Brain microvascular endothelial cell (primary cell): ENCODE results near the gene GP1BB.

ENCODE experiments used
- DNase-seq: peaks from one replicate; pipeline ENCODE4 v3.0.0-alpha.2; 2020
- H3K27ac ChIP-seq: fragments of 250-450 bp; sonication (Bioruptor Pico); 2 replicates; pipeline ENCODE4 v1.5.1; 2020; ENCODE audit warnings: mild to moderate bottlenecking, moderate library complexity
- H3K27me3 ChIP-seq: fragments of 250-450 bp; sonication (Bioruptor Pico); replicated peaks from 2 replicates; pipeline ENCODE4 v1.5.1; 2020; ENCODE audit warnings: mild to moderate bottlenecking
- H3K36me3 ChIP-seq: fragments of 250-450 bp; sonication (Bioruptor Pico); replicated peaks from 2 replicates; pipeline ENCODE4 v1.5.1; 2020; ENCODE audit warnings: mild to moderate bottlenecking
- H3K4me3 ChIP-seq: 2 replicates; pipeline ENCODE4 v1.5.1; 2011; ENCODE audit warnings: low read depth, mild to moderate bottlenecking, control low read depth, low read length, moderate library complexity
- in situ Hi-C: cut with HindIII; loops from 2 replicates; pipeline ENCODE4 v1.10.0; 2017; ENCODE audit warnings: low sequenced_read_pairs, low pct_ligation_motif_present
- TF ChIP-seq, protein P1 (sequence below): IDR thresholded peaks from 2 replicates; pipeline ENCODE4 v1.5.1; 2011; ENCODE audit warnings: low read depth, mild to moderate bottlenecking, moderate library complexity, low read length, control low read depth, inconsistent platforms; ENCODE audit errors: missing control alignments

Gene GP1BB

DNA sequence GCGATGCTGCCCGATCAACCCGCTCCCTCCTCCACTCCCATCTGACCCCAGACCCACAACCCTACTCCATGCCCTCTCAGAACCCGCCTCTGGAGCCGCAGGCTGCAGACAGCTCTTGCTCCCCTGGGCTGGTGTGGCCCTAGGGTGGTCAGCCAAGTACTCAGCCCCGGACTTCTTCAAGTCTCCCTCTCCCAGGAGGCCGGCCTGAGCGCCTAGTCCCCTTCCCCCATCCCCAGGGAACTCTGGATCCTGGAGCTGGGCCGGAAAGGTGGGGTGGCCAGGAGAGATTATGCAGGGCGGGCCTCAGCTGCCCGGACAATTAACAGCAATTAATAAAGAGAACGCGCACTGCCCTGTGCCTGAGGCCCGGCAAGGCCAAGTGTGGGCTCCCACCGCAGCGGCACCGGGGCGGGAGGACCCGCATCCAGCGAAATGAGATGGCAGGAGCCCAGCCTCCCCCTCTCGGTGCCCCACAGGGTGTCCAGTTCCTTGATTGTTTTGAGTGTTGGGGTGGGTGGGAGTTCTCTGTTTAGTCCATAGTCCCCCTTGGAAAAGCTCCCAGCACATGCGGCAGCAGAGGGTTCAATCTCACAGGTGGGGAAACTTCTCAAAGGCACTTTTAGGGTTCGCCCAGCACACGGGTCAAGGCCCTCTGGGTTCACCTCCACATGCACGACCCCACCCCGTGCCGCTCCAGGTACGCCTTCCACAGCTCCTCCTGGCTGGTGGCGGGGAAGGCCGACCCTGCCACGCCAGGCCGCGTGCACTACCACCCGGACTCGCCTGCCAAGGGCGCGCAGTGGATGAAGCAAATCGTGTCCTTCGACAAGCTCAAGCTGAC is 40.3 kb downstream of the GP1BB start:
- Histone ChIP-seq H3K36me3 (no peaks in the 10 kb centered on the region), H3K4me3 (no peak overlapping the region), H3K27me3 (peaks cover 83% of the 10 kb centered on the region), H3K27ac (no peak overlapping the region)
- DNase-seq, result no peak
- in situ Hi-C loops, result no loop called here
- TF ChIP-seq, protein P1, sequence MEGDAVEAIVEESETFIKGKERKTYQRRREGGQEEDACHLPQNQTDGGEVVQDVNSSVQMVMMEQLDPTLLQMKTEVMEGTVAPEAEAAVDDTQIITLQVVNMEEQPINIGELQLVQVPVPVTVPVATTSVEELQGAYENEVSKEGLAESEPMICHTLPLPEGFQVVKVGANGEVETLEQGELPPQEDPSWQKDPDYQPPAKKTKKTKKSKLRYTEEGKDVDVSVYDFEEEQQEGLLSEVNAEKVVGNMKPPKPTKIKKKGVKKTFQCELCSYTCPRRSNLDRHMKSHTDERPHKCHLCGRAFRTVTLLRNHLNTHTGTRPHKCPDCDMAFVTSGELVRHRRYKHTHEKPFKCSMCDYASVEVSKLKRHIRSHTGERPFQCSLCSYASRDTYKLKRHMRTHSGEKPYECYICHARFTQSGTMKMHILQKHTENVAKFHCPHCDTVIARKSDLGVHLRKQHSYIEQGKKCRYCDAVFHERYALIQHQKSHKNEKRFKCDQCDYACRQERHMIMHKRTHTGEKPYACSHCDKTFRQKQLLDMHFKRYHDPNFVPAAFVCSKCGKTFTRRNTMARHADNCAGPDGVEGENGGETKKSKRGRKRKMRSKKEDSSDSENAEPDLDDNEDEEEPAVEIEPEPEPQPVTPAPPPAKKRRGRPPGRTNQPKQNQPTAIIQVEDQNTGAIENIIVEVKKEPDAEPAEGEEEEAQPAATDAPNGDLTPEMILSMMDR, result no peak

DNA sequence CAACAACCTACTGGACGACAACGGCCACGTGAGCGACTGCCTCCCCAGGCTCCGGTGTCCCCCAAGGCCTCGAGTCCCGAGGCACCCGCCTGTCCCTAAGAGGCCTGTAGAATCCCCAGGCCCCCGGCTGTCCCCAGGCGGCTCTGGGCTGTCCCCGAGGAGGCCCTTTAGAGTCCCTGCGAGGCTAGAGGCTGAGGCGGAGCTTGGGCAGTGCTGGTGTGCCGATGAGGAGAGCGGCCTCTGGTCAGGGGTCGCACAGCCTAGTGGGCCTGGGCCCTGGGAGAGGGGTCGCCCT is 40.9 kb downstream of the GP1BB start:
- Histone ChIP-seq H3K27ac (no peak overlapping the region), H3K27me3 (peaks cover 77% of the 10 kb centered on the region), H3K4me3 (no peak overlapping the region), H3K36me3 (no peaks in the 10 kb centered on the region)
- in situ Hi-C loops, result no loop called here
- TF ChIP-seq, protein P1, result no peak
- no peak for DNase-seq

DNA sequence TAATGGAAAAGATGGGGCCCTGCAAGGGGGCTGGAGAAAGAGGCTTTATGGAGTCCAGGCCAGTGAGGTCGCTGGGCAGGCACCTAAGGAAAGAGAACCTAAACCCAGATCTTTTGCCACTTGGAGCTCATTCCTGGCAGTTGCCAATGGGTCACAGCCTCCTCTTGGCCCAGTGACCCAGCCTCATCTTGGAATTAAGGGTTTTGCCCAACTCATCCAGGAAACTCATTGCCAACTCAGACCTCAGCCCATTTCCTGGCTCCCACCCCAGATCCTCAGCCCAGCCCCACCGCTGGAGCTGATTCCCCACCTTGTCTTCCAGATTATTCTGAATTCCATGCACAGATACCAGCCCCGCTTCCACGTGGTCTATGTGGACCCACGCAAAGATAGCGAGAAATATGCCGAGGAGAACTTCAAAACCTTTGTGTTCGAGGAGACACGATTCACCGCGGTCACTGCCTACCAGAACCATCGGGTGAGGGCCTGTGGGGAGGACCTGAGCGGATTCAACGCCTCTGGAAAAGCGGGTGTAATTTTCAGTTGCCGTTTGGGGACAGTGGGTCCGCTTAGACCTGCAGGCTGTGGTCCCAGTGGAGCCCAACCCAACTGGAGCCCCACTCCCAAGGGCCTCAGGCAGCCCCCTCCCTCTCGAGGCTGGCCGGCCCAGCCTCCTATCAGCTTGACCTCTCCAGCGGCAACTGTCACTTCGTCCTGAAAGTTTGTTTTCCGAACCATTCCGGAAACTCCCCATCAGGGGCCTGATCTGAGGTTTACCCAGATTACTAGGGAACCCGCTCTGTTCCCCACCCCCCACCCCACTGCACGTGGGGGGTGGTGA is 41.5 kb downstream of the GP1BB start:
- no peak for DNase-seq
- H3K27me3 ChIP-seq, result peaks cover 74% of the 10 kb centered on the region
- H3K27ac ChIP-seq, result no peak overlapping the region
- no peak overlapping the region for H3K4me3 ChIP-seq
- in situ Hi-C loops, result no loop called here
- TF ChIP-seq, protein P1, result no peak
- no peaks in the 10 kb centered on the region for H3K36me3 ChIP-seq

DNA sequence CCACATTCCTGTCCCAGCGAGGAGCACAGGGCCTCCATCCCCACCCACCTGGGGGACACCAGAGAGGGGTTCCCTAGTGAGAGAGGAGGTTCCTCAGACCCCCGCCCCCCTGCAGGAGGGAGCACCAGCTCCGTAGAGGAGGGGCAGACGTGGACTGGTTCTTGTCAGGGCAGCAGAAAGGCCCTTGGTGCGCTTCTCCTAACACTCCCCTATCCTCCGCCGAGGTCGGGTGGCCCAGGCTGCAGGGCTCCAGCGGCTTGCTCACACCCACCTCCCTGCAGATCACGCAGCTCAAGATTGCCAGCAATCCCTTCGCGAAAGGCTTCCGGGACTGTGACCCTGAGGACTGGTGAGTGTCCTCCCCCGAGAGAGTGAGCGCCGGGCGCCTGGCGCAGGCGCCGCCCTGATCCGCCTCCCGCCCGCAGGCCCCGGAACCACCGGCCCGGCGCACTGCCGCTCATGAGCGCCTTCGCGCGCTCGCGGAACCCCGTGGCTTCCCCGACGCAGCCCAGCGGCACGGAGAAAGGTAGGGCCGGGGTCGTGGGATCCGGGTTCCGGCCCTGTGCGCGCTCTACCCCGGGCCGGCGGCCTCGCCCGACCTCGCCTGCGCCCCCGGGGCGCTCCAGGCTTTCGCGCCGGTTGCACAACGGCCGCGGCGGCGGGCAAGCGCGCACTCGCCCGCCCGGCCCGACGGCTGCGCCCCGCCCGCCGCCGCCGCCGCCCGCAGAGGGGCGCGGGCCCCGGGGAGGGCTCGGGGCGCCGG is 42.3 kb downstream of the GP1BB start:
- in situ Hi-C loops, result no loop called here
- Histone ChIP-seq H3K27me3 (peaks cover 71% of the 10 kb centered on the region), H3K4me3 (no peak overlapping the region), H3K36me3 (no peaks in the 10 kb centered on the region), H3K27ac (no peak overlapping the region)
- no peak for DNase-seq
- TF ChIP-seq, protein P1, result no peak

DNA sequence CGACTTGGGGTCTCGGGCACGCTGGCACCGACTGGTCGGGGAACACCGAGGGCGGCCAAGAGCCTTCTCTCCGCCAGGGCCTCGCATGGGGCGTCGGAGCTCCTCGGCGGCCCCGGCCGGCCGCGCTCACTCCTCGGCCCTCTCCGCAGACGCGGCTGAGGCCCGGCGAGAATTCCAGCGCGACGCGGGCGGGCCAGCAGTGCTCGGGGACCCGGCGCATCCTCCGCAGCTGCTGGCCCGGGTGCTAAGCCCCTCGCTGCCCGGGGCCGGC is 42.8 kb downstream of the GP1BB start:
- in situ Hi-C loops, result no loop called here
- H3K27ac ChIP-seq, result no peak overlapping the region
- peaks cover 69% of the 10 kb centered on the region for H3K27me3 ChIP-seq
- no peaks in the 10 kb centered on the region for H3K36me3 ChIP-seq
- no peak for DNase-seq
- H3K4me3 ChIP-seq, result no peak overlapping the region
- TF ChIP-seq, protein P1, result no peak
